ENCODE results near the gene SLC35E1.

GRCh38 chr19:16527334-16527935 is 44.8 kb downstream of the SLC35E1 start:
- TF ChIP-seq CEBPB (IDR thresholded peaks at IDR 0.05; ENCODE audit: low read depth) (no peak), EZH2 (IDR thresholded peaks at IDR 0.05) (no peak), JUND (IDR thresholded peaks at IDR 0.05) (no peak)
- TF ChIP-seq, protein P1, sequence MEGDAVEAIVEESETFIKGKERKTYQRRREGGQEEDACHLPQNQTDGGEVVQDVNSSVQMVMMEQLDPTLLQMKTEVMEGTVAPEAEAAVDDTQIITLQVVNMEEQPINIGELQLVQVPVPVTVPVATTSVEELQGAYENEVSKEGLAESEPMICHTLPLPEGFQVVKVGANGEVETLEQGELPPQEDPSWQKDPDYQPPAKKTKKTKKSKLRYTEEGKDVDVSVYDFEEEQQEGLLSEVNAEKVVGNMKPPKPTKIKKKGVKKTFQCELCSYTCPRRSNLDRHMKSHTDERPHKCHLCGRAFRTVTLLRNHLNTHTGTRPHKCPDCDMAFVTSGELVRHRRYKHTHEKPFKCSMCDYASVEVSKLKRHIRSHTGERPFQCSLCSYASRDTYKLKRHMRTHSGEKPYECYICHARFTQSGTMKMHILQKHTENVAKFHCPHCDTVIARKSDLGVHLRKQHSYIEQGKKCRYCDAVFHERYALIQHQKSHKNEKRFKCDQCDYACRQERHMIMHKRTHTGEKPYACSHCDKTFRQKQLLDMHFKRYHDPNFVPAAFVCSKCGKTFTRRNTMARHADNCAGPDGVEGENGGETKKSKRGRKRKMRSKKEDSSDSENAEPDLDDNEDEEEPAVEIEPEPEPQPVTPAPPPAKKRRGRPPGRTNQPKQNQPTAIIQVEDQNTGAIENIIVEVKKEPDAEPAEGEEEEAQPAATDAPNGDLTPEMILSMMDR (IDR thresholded peaks at IDR 0.05 in 2 of 3, conservative IDR thresholded peaks at IDR 0.05 in 1 of 3; ENCODE audit: borderline replicate concordance in 1 of 3, insufficient read depth in 1 of 3, low read depth in 2 of 3, low read length in 2 of 3): no peak
